GM21423 (cell line): ENCODE results near the gene PPP1R13B.

ENCODE experiments used
- ATAC-seq: cut with Tn5 transposase; IDR thresholded peaks from one replicate; pipeline ENCODE4 v1.9.1; 2021; ENCODE audit warnings: mild to moderate bottlenecking, moderate library complexity; ENCODE audit not compliant: unreplicated experiment

PPP1R13B gene

DNA sequence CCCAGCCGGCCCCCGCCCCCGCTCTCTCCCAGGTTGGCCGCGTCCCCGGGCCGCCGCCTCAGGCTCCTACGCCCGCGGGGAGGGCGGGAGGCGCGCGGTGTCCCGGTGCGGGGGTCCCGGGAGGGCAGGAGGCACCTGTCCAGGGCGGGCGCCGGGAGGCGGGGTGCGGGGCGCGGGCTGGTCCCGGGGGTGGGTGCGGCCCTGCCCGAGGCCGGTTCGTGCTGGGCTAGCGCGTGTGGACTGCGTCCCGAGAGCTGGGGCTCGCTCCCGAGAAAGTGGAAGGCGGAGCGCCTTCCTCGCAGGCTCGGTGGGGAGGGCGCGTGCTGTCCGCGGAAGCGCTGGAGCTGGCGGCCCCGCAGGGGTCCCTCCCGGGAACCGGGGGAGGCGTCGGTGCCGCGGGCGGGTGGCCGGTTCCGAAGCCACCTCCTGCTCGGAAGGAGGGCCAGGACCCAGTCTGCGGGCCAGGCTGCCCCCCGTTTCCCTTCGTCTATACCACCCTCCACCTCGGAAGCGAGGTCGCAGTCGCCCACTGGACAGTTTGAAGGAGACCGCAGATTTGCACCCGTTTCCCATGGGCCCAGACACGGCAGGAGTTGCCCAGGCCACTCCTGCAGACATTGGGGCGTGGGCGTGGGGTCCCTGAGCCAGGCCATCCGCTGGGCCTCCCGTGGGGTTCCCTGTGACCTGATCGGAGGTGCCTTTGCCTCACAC lies 131.1 kb downstream of the PPP1R13B start:
- ATAC-seq, result no peak

DNA sequence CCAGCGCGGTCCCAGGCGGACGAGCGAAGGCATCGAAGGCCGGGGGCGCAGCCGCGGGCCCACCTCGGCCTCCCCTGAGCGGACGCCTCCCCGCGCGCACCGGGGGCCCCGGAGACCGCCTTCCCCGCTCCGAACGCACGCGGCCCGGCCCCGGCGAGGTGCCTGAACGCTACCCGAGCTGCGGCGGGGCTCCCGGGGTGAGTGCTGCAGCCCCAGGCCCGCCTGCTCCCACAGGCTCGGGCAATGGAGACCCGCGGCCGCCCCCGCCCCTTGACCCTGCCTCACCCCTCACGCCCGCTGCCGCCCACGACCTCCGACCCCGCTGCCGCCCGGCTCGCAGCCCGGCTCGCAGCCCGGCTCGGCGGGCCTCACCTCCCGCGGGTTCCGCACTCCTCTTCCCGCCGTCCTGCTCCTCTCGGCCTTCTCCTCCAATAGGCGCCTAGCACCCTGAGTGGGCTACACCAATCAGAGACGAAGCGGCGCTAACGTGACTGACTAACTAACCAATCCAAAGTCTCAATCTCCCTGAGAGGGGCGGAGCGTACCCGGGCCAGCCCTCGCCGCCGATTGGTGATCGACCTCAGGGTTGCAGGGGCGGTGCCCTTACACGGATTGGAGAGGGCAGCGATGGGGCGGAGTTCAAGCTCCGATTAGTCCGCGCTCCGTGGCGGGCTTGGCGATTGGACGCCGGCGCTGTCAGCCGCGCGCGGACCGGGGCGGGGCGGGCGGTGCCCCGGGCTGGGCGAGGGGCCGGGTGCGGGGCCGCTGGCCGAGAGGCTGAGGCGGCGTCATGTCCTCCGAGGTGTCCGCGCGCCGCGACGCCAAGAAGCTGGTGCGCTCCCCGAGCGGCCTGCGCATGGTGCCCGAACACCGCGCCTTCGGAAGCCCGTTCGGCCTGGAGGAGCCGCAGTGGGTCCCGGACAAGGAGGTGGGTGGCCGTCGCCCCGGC lies 132.0 kb downstream of the PPP1R13B start, which contains the start of the genes XRCC3 and ZFYVE21:
XRCC3 (minus strand) TSS at position 400 of the 949 bp plus-strand sequence. CDS start 4,364 bp downstream, outside the sequence.
ZFYVE21 (plus strand) TSS at position 759 of the 949 bp plus-strand sequence; CDS start at position 791, 32 bp downstream.
- ATAC-seq, result peak; percentile 92

DNA sequence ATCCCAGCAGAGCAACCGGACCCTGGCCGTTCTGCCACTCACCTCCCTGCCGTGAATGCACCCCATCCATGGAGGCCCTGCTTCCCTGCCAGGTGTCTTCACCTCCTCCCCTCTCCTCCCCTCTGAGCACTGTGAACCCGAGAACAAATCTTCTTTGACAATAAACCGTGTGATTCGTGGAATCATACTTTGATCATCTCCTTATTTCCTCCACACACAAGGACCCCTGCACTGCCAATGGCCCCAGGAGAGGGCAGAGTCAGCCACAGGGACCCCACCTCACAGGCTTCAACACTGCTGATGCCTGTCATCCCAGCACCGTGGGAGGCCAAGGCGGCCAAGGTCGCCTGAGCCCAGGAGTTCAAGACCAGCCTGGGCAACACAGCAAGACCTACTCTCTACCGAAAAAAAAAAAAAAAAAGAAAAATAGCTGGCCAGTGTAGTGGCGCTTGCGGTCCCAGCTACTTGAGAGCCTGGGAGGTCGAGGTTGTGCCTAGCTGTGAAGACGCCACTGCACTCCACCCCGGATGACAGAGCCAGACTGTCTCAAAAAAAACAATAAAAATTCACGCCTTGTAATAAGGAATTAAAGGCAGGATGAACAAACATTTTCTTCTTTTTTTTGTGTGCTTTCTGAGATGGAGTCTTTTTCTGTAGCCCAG lies 133.2 kb downstream of the PPP1R13B start:
- ATAC-seq, result no peak

DNA sequence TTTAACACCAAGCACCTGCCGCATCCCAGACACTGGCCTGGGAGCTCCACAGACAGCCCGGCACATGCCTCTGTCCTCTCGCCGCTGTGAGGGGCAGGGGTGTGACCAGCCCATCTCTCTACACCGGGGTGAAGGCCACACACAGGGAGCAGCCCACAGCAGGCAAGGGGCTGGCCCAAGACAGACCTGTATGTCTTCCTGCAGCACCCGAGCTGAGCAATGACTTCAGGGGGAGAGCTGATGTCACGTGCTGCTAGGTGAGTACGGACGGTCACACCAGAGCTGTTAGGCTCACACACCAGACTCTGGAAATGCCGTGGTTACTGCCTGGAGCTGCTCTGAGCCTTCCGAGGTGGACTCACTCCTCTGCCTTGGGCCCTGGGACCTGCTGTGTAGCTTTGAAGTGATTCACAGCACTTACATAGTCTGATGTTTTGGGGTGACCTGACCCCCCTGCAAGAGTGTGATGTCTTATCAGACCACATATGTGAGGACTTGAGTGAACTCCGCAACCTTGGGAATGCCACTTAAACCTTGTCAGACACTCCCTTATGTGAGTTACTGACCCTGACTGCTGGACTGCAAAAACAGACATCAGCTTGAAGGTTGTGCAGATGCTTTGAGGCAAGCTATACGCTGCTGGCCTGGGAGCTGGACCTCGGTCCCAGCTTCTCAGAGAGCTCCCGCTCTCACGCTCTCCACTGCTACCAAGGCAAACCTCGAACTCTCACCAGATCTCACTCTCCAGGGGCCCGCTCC lies 133.9 kb downstream of the PPP1R13B start:
- no peak for ATAC-seq

DNA sequence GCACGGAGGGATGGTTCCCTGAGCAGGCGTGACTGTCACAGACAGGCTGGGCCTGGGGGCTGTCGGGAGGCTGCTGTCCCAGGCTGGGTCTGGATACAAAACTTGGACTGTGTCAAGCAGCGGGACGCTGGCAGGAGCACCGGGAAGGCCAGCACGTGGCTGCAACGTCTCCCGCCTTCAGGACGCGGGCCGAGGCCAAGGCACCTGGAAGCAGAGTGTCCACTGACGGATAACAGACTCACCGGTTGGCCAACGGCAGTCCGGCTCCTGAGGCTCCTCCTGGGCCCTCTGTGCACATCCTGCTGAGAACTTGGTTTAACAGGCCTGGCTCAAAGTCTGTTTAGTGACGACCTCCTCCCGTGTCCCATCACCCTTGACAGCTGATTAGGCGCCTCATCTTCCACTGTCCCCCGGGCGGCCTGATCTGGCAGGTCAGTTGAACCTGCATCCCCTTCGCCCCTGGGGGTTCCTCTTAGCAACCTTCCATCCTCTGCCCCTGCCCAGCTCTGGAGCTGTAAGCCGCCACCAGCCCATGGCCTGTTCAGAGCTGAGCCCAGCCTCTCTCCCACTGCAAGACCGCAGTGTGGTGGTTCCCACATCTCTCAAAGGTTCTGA lies 134.6 kb downstream of the PPP1R13B start:
- no peak for ATAC-seq

DNA sequence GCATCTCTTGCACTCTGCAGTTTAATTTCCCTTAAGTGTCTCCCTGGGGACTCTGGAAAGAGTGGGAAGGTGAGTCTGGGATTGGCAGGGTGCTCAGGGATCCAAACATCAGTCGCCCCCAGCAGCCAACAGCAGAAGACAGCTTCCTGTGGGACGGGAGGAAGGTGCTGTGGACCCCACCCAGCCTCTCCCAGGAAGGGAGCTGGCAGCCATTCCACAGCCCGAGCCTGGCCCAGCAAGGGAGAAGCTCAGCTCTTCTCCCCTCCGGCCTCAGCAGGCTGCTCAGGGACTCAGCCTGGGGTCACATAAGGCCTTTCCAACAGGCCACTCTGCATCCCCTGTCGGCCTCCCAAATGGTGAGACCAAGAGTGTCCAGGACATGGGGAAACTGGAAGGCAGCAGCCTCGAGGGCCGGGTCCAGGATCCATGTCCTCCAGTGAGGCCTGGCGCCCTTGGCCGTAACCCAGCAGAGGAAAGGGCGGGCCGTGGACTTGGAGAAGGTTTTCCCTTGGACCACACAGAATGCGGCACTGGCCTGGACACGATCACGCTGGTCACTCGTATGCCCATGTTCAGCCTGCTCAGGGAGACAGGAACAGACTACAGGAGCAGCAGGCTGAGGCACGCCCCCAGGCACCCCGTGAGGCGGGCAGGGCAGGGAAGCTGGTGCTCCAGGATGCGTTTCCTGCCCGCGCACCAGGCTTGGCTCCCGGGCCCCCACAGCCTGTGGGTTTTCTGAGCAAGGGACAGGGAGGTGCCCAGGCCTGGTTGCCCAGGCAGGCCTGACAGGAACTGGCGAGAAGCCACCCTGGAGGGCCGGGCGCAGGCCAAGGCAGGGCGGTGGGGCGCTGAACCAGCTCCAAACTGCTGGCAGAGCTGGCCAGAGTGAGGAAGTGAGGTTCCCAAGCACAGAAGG lies 135.6 kb downstream of the PPP1R13B start:
- ATAC-seq, result no peak

DNA sequence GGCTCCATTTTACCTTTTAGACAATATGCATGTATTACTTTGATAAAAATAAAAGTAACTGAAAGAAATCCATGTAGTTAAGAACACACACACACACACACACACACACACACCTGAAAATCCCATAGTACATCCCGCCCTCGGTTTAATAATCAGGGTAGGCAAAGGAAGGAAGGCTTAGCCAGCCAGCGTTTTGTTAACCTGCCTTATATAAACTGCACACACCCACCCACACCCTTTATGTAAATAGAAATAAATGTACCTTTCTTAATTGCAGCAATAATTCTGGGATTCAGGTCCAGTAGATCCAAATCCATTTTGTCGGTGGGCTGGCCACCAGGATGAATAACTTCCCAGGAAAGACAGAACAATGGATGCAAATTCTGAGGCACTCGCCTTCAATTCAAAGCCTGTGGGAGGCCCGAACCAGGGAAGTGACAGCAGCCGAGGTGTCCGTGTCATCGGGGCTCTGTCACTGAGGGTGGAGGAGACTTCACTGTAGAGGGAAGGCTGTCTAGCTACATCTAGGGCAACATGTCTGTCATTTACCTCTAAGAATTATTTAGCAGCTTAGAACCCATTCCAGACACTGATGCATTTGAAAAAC lies 136.5 kb downstream of the PPP1R13B start:
- ATAC-seq, result no peak

DNA sequence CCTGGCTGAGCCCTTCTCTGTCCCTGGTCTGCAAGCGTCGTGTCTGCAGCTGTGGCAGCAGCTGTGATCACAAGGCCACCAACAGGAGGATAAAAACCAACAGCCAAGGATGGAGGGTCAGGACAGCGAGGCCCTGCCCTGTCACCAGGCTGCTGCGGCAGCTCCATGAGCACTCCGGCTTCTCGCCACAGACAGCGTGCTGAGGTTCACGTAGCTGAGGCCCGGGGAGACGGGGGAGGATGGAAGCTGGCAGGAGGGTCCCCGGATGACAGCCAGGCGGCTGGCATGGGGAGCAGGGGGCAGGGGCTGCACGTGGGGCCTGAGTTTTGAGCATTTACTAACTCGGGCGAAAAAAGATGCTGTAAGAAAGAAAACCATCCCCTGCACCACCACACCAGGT lies 137.6 kb downstream of the PPP1R13B start:
- no peak for ATAC-seq

DNA sequence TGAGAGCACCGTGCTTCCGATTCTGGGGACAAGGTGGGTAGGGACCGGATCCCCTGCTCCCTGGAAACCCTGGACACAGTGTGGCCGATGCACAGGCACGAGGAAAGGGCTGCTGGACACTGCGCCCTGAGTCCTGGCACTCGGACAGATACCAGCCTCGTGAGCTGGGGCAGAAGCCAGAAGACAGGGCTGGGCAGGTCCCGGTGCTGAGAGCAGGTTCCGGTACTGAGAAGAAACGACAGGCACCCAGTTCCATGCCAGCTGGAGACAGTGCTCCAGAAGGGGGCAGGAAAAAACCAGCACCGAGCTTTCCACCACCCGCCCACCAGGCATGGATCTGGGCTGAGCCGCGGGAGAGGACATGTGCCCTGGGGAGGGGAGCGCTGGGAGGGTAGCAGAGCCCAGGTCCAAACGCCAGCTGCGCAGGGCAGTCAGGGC lies 138.6 kb downstream of the PPP1R13B start:
- no peak for ATAC-seq

DNA sequence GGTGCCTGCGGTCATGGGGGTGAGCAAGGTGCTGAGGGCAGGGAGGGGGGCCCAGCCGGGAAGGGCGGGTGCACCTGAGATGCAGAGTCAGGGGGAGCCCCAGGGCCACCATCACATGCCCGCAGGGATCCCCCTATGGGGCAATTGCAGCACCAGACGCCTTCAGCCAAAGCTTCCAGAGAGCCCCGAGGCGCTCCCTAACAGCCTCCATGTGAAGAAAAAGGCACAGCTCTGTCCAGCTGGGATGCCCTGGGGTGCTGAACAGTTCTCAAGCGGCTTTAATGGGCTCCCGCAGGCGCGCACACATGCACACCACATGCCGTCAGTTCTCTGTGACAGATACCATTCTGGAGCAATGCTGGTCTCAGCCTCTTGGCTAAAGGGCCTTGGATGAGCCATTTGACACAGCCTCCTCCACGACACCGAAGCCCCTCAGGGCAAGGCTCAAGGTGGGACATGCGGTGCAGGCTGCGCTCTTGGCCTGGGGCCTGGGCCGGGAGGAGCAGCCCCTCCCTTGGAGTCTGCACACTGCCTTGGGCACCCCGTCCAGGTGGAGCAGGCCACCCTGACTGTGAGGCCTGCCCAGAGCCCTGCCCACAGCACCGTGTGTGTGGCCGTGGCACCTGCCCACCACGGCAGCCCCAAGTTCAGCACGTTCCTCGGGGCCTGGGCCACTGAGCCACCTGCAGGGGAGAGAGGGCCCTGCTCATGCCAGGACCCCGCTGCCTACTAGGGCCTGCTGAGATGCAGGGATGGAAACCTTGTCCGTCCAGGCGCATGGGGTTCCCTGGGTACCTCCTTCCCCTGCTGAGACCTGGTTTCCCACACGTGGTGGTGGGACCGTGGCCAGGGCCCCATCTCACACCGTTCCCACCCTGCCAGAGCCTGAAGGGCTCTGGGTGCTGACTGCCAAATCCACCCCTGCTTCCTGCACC lies 139.8 kb downstream of the PPP1R13B start:
- no peak for ATAC-seq

DNA sequence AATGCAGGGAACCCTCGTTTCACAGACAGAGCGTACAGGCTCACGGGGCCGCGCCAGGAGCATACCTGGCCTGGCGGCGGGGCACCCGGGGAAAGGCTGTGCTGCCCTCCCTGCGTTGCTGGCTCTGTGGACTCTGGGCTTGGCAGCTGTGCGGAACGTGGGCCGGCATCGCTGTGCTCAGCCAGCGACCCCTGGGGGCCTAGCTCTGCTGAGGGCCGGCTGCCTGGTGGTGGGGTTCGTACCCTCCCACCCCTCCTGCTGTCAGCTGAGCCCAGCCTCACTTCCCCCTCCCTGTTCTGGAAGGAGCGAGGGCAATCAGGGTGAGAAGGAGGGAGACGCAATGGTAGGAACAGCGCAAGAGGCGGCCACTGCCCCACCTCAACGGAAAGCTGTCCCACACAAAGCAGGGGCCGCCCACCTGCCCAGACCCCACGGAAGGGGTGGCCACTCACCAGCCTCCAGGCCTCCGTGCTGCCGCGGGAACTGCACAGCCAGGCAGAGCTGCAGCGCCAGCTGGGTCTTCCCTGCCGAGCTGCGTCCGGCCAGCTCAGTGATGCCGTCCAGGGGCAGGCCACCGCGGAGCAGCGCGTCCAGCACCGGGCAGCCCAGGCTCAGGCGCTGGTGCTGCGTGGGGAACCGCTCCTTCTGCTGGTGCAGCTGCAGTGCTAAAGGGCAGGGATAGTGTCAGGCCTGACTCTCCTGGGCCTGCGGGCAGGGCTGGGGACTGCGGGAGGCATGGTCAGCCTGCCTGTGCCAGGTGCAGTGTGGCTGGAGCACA lies 140.6 kb downstream of the PPP1R13B start:
- no peak for ATAC-seq

DNA sequence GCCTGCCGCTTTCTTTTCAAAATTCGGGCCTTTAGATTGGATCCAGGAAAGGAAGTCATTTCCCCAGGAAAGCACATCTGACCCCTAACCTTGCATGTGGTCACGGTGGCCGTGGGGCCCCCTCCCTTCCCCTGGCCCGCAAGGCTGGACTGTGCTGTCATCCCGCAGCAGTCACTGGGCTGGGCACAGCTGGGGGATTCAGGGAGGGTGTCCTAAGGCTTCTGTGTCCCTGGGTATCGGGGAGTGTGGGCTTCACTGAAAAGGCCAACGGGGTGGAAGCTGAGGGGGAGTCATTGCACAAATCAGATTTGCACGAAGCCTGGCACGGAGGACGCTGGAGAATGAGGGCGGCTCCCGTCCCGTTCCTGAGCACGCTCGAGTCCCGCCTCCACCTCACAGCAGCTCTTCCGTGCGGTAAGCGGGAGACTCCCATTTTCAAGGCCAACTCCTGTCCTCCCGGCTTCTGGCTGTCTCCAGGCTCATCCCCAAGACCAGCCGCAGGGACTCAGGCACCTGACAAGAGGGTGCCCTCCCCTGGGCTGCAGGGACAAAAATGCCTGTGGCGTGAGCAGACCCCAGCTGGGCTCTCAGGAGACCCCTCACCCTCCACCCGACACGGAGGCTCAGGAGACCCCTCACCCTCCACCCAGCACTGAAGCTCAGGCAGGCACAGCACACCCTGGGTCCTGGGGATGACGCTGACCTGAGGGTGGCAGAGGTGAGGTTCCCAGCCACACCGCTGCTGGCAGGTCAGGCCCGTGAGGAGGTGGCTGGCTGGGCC lies 141.7 kb downstream of the PPP1R13B start:
- no peak for ATAC-seq

DNA sequence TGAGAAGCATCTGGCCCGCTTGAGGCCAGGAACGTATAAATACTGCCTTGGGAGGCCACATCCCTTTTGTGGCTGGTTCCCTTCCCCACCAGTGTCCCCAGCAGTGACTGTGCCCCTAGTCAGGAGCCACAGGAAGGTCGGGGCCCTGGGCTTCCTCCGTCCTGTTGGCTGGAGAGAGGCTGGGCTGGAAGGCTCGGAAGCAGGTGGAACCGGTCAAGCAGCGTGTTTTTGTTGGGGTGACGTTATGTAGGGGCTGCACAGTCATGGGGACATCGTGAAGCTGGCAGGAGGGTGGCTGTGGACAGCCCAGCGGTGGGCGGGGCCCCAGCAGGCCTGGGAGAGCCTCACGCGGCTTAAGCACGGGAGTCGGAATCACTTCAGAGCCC lies 142.3 kb downstream of the PPP1R13B start:
- ATAC-seq, result no peak

DNA sequence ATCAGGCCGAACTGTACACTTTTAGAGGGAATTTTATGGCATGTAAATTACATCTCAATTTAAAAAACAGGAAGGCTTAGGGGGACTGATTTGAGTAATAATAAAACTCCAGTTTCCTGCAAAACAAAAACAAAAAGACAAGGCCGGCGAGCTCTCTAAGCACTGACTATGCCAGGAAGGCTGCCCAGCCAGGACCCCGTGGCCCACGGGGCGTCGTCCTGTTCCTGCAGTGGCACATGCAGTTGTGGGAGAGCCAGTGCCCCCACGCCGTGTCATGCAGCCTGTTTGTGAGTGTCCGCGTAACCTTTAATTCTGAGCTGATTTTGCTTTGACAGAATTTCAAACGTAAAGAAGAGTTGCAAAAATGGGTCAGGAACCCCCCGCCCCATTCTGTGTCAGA lies 142.7 kb downstream of the PPP1R13B start:
- no peak for ATAC-seq

DNA sequence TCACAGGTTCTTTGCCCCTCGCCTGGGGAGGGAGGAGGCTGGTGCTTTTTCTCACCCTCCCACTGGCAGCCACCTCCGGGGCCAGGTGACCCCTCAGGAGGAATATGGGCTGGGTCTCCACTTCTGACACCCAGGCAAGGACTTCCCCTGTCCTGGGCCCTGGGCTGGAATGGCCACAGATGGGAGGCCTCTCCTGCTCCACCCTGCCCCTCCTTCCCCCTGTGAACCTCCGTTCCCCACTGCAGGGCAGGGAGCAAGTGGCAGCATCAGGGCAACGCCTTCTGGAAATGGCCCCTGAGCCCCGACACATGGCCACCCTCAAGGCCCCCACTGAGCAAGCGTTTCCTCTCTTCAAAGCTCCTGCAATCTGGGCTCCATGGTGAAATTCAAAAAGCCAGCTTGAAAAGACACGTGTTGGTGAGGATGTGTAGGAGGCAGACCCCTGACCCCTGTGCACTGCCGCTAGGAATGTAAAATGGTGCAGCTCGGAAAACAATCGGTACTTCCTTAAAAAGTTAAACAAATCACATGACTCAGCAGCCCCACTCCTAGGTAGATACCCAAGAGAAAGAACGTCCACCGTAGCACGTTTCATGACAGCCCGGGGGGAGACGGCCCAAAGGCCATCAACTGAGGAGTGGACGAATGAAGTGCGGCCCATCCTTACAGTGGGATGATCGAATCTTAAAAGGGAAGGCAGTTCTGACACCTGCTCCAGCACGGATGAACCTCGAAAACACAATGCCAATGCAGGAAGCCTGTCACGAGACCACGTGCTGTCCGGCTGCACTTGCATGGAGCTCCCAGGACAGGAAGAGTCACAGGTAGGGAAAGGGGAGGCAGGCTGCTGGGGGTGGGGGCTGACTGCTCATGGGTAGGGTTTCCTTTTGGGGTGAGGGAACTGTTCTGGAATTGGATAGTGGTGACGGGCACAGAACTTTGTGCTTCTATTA lies 143.7 kb downstream of the PPP1R13B start:
- no peak for ATAC-seq
